Liver (tissue), 9 donors: ENCODE measurements around the gene EVPL. TPM values are rescaled to one million over a fixed set of nuclear protein-coding genes. Genes with fewer than 3 reads are reported as not detected.
"Not testable (repeated sequence)": the region's sequence is repeated elsewhere in the genome, so short reads cannot be mapped to it uniquely, and the experiment has no call there.

Experiments
- DNase-seq: peaks from one replicate; pipeline ENCODE4 v3.0.0-alpha.2; 2017; ENCODE audit warnings: low spot score
- H3K27ac ChIP-seq, 2 donors: one replicate each; pipeline ENCODE4 v1.7.0; 2013; ENCODE audit warnings: inconsistent platforms in 2 of 2, low read length in 2 of 2, control low read depth in 1 of 2, low read depth in 1 of 2, mild to moderate bottlenecking in 1 of 2
- H3K27me3 ChIP-seq, 4 donors: one replicate each; pipeline versions ENCODE4 v1.6.1 to v1.7.0; 2013; ENCODE audit warnings: low read length in 3 of 4, inconsistent platforms in 1 of 4, mild to moderate bottlenecking in 1 of 4, moderate library complexity in 1 of 4; ENCODE audit not compliant: control insufficient read depth in 4 of 4, insufficient read depth in 4 of 4
- H3K36me3 ChIP-seq, 4 donors: one replicate each; pipeline versions ENCODE4 v1.6.1 to v1.7.0; 2013; ENCODE audit warnings: low read length in 3 of 4, mild to moderate bottlenecking in 3 of 4, low read depth in 1 of 4, moderate library complexity in 1 of 4; ENCODE audit not compliant: control insufficient read depth in 4 of 4, insufficient read depth in 3 of 4
- H3K4me1 ChIP-seq, 4 donors: one replicate each; pipeline versions ENCODE4 v1.6.1 to v1.7.0; 2013; ENCODE audit warnings: low read length in 3 of 4, mild to moderate bottlenecking in 3 of 4, moderate library complexity in 1 of 4; ENCODE audit not compliant: control insufficient read depth in 4 of 4, insufficient read depth in 4 of 4
- H3K4me3 ChIP-seq, 3 donors: one replicate each; pipeline versions ENCODE4 v1.6.1 to v1.7.0; 2013; ENCODE audit warnings: low read length in 3 of 3, control low read depth in 1 of 3, low read depth in 1 of 3, mild to moderate bottlenecking in 1 of 3
- H3K9ac ChIP-seq, 2 donors: one replicate each; pipeline ENCODE4 v1.7.0; 2013; ENCODE audit warnings: low read length in 2 of 2, mild to moderate bottlenecking in 2 of 2, moderate library complexity in 2 of 2, control low read depth in 1 of 2, low read depth in 1 of 2
- H3K9me3 ChIP-seq, 4 donors: one replicate each; pipeline versions ENCODE4 v1.6.1 to v1.7.0; 2013; ENCODE audit warnings: low read length in 3 of 4; ENCODE audit not compliant: control insufficient read depth in 4 of 4
- ATF3 ChIP-seq: IDR thresholded peaks from 2 replicates; pipeline ENCODE4 v1.6.1; 2016; ENCODE audit warnings: antibody characterized with exemption
- EGR1 ChIP-seq, 2 donors: IDR thresholded peaks; 2 replicates each; pipeline ENCODE4 v1.6.1; 2016 to 2018; ENCODE audit warnings: antibody characterized with exemption in 2 of 2, low read depth in 2 of 2
- FOXA2 ChIP-seq: IDR thresholded peaks from 2 replicates; pipeline ENCODE4 v1.6.1; 2016; ENCODE audit warnings: antibody characterized with exemption
- HNF4G ChIP-seq: IDR thresholded peaks from 2 replicates; pipeline ENCODE4 v1.6.1; 2016; ENCODE audit warnings: antibody characterized with exemption
- JUND ChIP-seq, 2 donors: IDR thresholded peaks; 2 replicates each; pipeline ENCODE4 v1.6.1; 2016; ENCODE audit warnings: antibody characterized with exemption in 2 of 2
- MAX ChIP-seq: IDR thresholded peaks from 2 replicates; pipeline ENCODE4 v1.6.1; 2016; ENCODE audit warnings: antibody characterized with exemption
- NR2F2 ChIP-seq: IDR thresholded peaks from 2 replicates; pipeline ENCODE4 v1.6.1; 2016; ENCODE audit warnings: antibody characterized with exemption
- RAD21 ChIP-seq, 2 donors: IDR thresholded peaks; 2 replicates each; pipeline ENCODE4 v1.6.1; 2016; ENCODE audit warnings: antibody characterized with exemption in 2 of 2, mild to moderate bottlenecking in 2 of 2
- SP1 ChIP-seq: IDR thresholded peaks from 2 replicates; pipeline ENCODE4 v1.6.1; 2018; ENCODE audit warnings: antibody characterized with exemption, mild to moderate bottlenecking
- TAF1 ChIP-seq: conservative IDR thresholded peaks from 2 replicates; pipeline ENCODE4 v1.6.1; 2016; ENCODE audit warnings: antibody characterized with exemption, mild to moderate bottlenecking
- YY1 ChIP-seq: IDR thresholded peaks from 2 replicates; pipeline ENCODE4 v1.6.1; 2016; ENCODE audit warnings: antibody characterized with exemption, mild to moderate bottlenecking
- WGBS: extraction: QIAGEN DNeasy Blood & Tissue Kit; methylation state at CpG from one replicate; pipeline ENCODE4 v1.1.7; 2013; 5-methylcytosine and 5-hydroxymethylcytosine counted together
- polyA plus RNA-seq, 2 donors: library from polyadenylated mRNA; stranded (reverse) in 1 of 2; unstranded in 1 of 2; fragments of 200-250 nt in 1 of 2; fragments of >200 nt in 1 of 2; fragmentation: Nextera tagmentation in 1 of 2; extraction: Ambion mirVana in 1 of 2; gene quantifications; one replicate each; pipeline versions ENCODE4 v1.2.1 to v1.2.3, GENCODE V29; 2013 to 2015
- total RNA-seq, 2 donors: library from RNA; depleted of rRNA; stranded (reverse); fragments of >200 nt; gene quantifications; one replicate each; pipeline ENCODE4 v1.2.3, GENCODE V29; 2014
- TF ChIP-seq, protein P1 (sequence below): fragments of 150-350 bp; IDR thresholded peaks from 2 replicates; pipeline ENCODE4 v1.5.1; 2017; ENCODE audit warnings: improper control_type of control experiment, low read depth, low read length; ENCODE audit not compliant: missing input control
- donor health status: healthy.
- donor health status: healthy.
- donor health status: healthy.
- donor health status: healthy.
- donor health status: healthy.

The EVPL gene
- total and polyA plus RNA-seq, 4 donors = 0.03 to 0.33 (median 0.21) TPM; not detected in 1

DNA sequence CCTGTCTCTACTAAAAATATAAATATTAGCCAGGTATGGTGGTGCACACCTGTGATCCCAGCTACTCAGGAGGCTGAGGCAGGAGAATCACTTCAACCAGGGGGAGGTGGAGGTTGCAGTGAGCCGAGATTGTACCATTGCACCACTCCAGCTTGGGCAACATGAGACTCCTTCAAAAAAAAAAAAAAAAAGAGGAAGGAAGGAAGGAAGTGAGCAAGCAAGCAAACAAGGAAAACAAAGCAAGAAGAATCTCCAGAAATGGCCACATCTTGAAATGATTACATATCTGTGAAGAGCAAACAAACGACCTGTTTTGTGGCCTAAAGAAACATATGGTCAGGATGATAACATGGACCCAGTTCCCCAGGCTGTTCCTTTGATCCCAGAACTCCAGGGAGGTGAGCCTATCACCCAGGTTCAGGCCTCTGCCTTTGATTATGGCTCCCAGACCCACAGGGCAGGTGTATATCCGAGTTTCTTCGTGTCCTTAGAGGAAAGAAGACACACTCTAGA lies 57.0 kb downstream of the EVPL start (continued):
- no peak for TF ChIP-seq MAX
- no peak for TF ChIP-seq RAD21 (IDR thresholded peaks at IDR 0.05)
- no peak for TF ChIP-seq HNF4G
- TF ChIP-seq SP1 = no peak
- no peak for TF ChIP-seq JUND (IDR thresholded peaks at IDR 0.05)

DNA sequence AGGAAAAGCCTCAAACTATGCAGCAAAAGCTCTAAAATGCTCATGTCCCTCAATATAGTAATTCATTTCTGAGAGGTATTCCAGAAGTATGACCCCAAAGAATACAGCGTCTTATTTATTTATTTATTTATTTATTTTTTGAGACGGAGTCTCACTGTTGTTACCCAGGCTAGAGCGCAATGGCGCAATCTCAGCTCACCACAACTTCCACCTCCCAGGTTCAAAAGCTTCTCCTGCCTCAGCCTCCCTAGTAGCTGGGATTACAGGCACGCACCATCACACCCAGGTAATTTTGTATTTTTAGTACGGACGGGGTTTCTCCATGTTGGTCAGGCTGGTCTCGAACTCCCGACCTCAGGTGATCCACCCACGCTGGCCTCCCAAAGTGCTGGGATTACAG lies 58.1 kb downstream of the EVPL start:
- H3K9ac ChIP-seq, DNase-seq, H3K4me3 ChIP-seq, H3K27me3 ChIP-seq, H3K9me3 ChIP-seq: not testable (repeated sequence)
- H3K4me1 ChIP-seq = peaks cover 2 to 34% (median 16%) of the 10 kb centered on the region in 4 donors
- H3K27ac ChIP-seq = peak overlapping the region in 1 of 2 donors; percentile 7
- 91% methylated on average over 10 of the region's 10 CpGs for WGBS
- H3K36me3 ChIP-seq = peaks cover 8 to 22% (median 15%) of the 10 kb centered on the region in 4 donors

DNA sequence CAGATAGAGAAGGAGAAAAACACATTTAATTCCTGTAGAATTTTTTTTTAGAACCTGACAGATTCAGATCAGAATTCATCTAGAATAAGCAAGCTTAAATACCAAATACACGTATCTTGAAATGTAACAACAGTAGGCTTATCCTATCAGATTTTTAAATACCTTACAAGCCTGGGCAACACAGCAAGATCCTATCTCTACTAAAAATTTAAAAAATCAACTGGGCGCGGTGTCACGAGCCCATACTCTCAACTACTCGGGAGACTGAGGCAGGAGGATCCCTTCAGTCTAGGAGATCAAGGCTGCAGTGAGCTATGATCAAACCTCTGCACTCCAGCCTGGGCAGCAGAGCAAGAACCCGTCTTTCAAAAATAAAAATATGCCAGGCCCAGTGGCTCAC lies 61.6 kb downstream of the EVPL start:
- Histone ChIP-seq H3K36me3 (peaks cover 3 to 19% (median 8%) of the 10 kb centered on the region in 4 donors), H3K27me3 (no peaks in the 10 kb centered on the region), H3K27ac (no peak overlapping the region), H3K9ac (no peak overlapping the region), H3K4me1 (peaks cover 3 to 25% (median 8%) of the 10 kb centered on the region in 4 donors), H3K9me3 (no peaks in the 10 kb centered on the region), H3K4me3 (no peak overlapping the region)
- TF ChIP-seq, protein P1, sequence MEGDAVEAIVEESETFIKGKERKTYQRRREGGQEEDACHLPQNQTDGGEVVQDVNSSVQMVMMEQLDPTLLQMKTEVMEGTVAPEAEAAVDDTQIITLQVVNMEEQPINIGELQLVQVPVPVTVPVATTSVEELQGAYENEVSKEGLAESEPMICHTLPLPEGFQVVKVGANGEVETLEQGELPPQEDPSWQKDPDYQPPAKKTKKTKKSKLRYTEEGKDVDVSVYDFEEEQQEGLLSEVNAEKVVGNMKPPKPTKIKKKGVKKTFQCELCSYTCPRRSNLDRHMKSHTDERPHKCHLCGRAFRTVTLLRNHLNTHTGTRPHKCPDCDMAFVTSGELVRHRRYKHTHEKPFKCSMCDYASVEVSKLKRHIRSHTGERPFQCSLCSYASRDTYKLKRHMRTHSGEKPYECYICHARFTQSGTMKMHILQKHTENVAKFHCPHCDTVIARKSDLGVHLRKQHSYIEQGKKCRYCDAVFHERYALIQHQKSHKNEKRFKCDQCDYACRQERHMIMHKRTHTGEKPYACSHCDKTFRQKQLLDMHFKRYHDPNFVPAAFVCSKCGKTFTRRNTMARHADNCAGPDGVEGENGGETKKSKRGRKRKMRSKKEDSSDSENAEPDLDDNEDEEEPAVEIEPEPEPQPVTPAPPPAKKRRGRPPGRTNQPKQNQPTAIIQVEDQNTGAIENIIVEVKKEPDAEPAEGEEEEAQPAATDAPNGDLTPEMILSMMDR = no peak
- TF ChIP-seq EGR1 (IDR thresholded peaks at IDR 0.05; ENCODE audit: low read depth in 2 of 2) (no peak), NR2F2 (no peak), TAF1 (no peak), ATF3 (no peak), YY1 (no peak), JUND (IDR thresholded peaks at IDR 0.05) (no peak)
- WGBS = 94% methylated on average over 6 of the region's 6 CpGs
- no peak for DNase-seq

DNA sequence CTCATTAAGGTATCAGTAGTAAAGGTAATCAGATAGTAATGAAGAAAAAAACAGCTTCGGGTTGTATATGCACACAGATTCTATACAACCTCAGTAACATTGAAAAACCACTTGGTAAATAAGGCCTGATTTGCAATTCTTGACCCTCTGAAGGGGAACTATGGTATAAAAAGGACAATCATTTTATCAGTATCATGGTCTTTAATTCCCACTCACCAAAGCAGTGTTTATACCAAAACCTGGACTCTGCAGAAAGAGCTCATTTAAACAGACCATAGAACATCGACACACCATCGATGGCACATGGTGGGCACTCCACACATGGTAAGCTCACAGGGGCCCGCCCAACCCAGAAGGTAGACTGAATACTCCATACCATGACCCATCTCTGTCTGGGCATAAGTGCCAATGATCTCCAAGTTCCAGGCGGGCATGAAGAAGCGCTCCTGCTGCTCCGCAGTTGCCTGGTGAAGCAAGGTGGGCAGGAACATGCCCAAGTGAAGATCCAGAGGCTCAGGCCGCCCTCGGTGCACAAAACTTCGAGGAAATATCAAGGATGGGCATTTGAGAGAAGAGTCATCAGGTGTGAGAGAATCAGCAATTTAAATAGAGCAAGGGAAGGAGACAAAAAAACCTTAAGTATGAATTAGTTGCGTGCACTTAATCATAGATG lies 67.1 kb downstream of the EVPL start:
- H3K27ac ChIP-seq = peak overlapping the region in 1 of 2 donors; percentile 29
- TF ChIP-seq ATF3 (no peak), FOXA2 (no peak), YY1 (no peak)
- WGBS = 91% methylated on average over 11 of the region's 11 CpGs

More for the DNA sequence above, 67.1 kb downstream of the EVPL start:
- Histone ChIP-seq H3K36me3 (peaks cover 7 to 22% (median 16%) of the 10 kb centered on the region in 4 donors), H3K4me1 (peaks cover 8 to 34% (median 23%) of the 10 kb centered on the region in 4 donors), H3K27me3 (no peaks in the 10 kb centered on the region), H3K9ac (no peak overlapping the region), H3K9me3 (no peaks in the 10 kb centered on the region), H3K4me3 (no peak overlapping the region)
- DNase-seq = no peak
